Cardiac septum (tissue), 1 donor: ENCODE measurements around the gene KIN. TPM values are rescaled to one million over a fixed set of nuclear protein-coding genes. Genes with fewer than 3 reads are reported as not detected.
"Not testable (repeated sequence)": the region's sequence is repeated elsewhere in the genome, so short reads cannot be mapped to it uniquely, and the experiment has no call there.

Experiments used
- DNase-seq: peaks from one replicate; pipeline ENCODE4 v3.0.0-alpha.2; 2020; ENCODE audit warnings: low spot score
- intact Hi-C: fragments of 100-400 bp; cut with DNase I; formaldehyde crosslinking; loops from one replicate; pipeline ENCODE4 v1.14.0; 2022
- total RNA-seq: library from RNA; stranded (reverse); fragmentation: NEBNext Ultra II Directional; extraction: Animal tissue kit (Norgen Biotek cat#: 25700); gene quantifications from one replicate; pipeline ENCODE4 v1.2.1, GENCODE V29; 2021
- donor health status: DM: no; HTN: no; CAD: no.

Gene KIN
- total RNA-seq, 1 donor from 2014 or later, result 7.5 TPM

DNA sequence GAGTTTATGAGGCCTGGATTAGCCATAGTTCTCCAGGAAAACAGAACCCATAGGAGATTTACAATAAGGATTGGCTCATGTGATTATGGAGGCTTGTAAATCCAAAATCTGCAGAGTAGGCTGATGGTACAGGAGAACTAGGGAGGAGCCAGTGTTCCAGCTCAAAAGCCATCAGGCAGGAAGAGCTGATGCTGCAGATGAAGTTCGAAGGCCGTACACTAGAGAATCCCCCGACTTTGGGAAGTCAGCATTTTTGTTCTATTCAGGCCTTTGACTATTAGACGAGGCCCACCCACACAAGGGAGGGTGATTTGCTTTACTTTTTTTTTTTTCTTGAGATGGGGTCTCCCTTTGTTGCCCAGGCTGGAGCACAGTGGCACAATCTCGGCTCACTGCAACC lies 37.6 kb downstream of the KIN start:
- DNase-seq, result no peak
- intact Hi-C loops, result no loop called here

DNA sequence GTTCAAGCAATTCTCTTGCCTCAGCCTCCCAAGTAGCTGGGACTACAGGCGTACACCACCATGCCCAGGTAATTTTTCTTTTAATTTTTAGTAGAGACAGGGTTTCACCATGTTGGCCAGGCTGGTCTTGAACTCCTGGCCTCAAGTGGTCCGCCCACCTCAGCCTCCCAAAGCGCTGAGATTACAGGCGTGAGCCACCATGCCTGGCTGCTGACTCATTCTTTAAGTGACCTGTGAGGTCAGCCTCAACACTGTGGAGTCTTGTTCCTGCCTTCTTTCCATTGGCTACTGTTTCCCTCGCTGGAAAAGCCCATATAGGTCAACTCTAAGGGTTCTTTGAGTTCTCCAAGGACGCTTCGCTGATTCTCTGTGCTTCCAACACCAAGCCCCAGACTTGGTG lies 39.2 kb downstream of the KIN start:
- DNase-seq, intact Hi-C loops: not testable (repeated sequence)

DNA sequence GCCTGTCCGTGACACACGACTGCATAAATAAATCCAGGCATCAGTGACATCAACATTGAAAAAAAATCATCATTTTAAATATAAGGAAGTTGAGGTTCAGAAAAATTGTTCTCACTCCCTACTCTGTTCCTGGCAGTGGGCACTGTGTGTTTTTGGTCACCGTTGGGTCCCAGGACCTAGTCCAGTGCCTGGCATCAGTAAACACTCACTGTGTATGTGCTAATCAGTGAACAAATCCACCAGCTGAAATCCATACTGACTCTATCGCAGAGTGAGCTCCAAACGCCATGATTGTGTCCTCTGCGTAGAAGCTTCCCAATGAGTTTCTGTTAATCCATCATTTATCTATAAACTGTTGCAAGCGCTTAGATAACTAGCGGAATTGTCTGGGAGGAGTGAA lies 43.5 kb downstream of the KIN start:
- intact Hi-C loops, result no loop called here
- no peak for DNase-seq

- no peak for DNase-seq
- intact Hi-C loops, result no loop called here
These were observed 49.0 kb downstream of the KIN start for GRCh38 chr10:7738536-7739407.

DNA sequence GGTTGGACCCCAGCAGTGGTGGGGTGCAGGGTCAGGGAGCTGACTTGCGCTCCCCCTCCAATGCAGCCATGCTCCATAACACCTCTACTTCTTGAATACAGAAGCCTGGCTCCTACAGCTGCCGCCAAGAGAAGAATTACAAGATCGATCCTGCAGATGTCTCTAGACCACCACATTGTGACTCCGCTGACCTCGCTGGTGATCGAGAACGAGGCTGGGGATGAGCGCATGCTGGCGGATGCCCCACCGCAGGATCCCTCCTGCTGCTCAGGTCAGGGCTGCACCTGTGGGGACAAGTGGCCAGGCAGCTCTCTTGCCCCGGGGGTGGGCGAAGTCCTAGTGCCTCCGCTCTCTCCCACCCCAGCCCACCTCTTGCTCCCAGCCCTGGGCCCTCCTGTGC lies 53.0 kb downstream of the KIN start:
- intact Hi-C loops, result no loop called here
- DNase-seq, result no peak

- no peak for DNase-seq
- intact Hi-C loops, result no loop called here
These were observed 64.8 kb downstream of the KIN start for GRCh38 chr10:7722927-7723529.

DNA sequence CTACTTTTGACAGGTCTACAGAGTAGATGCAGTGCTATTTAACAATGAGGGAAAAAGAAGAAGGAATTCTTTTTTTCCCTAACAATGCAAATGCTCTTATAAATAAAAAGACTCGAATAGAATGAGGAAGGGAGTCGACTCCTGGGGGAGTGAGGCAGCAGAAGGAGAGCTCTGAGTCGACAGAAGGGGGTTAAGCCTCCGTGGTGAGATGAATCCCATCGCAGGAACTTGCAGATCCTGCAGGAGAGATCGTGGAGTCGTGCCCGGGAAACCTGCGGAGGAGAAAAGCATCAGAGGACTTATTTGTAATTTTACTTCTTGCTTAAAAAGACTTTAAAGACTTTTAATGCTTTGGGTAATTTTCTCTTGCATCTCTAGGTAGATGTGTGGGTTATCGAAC lies 67.3 kb downstream of the KIN start:
- no peak for DNase-seq
- intact Hi-C loops, result no loop called here

GRCh38 chr10:7718685-7719084 lies 69.1 kb downstream of the KIN start:
- no peak for DNase-seq
- intact Hi-C loops, result no loop called here

- DNase-seq, result no peak
- intact Hi-C loops, result no loop called here
These were observed 70.0 kb downstream of the KIN start for GRCh38 chr10:7717767-7718166.

DNA sequence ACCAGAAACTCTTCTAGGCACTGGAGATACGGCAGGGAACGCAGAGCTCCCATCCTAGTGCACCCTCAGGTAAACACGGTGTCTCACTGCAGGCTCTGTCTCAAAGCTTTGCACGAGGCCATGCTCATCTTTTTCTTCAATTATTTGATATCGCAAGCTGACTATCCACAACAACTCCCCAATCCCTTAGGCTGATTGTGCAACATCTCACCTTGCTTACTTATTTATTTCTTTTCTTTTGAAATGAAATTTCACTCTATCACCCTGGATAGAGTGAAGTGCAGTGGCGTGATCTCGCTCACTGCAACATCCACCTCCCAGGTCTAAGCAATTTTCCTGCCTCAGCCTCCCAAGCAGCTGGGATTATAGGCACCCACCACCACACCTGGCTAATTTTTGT lies 72.3 kb downstream of the KIN start:
- intact Hi-C loops, result no loop called here
- DNase-seq, result no peak

DNA sequence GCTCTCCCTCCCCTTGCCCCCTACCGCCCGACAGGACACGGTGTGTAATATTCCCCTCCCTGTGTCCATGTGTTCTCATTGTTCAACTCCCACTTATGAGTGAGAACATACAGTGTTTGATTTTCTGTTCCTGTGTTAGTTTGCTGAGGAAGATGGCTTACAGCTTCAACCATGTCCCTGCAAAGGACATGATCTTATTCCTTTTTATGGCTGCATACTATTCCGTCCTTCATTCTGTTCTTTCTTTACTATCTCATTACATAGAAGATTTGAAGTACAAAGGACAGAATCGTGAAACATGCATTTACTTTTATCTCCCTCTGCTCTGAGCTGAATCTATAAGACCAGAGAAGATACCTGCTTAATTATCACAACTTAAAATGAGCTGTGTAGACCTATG lies 76.7 kb downstream of the KIN start:
- intact Hi-C loops, DNase-seq: not testable (repeated sequence)

DNA sequence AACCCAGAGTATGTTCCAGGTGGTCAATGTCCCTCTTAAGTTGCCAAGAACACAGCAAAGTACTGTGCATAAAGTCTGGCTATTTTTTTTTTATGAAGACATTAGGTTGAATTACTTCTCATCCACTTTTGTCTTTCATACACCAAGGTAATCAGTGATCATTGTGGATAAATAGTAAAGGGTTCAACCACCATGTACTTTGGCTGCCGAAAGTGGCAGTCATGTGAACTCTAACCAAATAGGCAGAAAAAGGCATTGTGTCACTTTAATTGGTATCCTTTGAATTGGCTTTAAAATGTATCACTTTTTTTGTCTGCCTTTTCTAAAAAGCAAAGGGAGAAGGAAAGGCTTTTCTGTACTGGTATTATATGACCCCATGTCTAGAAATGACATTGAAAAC lies 77.3 kb downstream of the KIN start:
- intact Hi-C loops, result no loop called here
- DNase-seq, result no peak

DNA sequence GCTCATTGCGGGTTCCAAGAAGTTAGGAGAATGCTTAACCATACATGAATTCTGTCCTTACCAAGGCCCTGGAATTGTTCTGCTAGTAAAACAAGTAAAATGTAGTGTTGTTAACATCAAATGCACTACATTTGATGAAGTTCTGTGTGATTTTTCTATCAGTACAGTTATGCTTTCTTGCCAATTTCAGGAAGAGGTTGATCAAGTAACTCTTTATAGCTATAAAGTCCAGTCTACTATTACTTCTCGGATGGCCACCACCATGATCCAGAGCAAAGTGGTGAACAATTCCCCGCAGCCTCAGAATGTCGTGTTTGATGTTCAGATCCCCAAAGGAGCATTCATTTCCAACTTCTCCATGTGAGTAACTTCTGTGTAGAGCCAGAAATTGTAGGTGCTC lies 79.0 kb downstream of the KIN start:
- intact Hi-C loops, result no loop called here
- no peak for DNase-seq

DNA sequence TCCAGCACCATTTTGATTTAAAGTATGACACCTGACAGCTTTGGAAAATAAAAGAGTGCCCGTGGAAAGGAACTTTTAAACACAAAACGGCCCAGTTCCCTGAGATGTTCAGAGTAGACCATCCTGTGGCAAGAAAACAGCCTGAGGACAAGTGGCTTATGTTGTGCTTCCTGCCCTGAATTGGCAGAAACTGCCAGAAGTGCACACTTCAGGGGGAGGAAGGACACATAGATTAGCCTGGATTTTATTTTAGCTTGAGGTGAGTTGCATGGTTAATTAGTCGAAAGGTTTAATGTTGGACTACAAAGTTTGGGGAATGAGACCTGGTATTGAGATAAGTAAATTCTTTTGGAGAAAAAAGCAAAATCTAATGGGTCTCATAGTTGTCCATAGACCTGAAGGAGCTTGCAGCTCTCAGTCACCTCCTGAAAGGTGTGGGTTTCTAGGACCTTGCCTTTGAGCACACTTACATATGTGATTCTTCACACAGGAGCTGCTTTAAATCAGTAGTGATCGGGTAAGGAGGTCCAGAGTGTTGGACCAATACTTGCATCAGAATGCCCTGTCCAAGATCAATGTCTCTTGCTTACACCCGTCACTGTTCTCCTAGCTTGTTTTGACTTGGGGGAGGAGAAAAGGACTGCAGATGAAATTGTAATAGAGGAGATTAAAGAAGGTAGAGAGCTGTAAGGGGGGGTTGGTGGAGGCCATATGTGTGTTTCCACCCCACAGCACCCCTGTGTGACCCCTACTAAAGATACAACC lies 79.8 kb downstream of the KIN start:
- intact Hi-C loops, result no loop called here

GRCh38 chr10:7707102-7707501 lies 80.7 kb downstream of the KIN start:
- intact Hi-C loops, result no loop called here
- DNase-seq, result no peak

More for the DNA sequence above, 79.8 kb downstream of the KIN start:
- DNase-seq, result no peak

DNA sequence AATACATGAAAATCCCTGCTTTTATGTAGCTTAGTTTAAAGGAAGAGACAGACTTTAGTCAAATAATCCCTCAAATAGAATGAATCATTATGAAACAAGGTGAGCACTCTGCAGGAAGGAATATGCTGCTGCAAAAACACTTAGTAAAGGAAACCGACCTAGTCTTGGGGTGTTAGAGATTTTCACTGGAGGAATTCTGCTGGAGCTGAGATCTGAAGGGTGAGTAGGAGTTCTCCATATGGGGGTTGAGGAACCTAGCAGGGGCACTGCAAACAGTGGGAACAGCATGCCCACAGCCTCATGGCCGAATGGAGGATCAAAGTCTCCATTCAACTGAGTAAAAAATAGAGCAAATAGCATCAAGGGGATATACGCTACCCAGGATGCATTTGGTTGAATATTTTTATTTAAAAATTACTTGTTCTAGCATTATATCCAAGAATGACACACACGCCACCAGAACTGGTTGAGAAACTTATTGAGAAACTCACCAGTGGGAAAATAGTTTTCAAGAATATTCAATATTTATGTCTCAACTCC lies 81.2 kb downstream of the KIN start:
- no peak for DNase-seq
- intact Hi-C loops, result no loop called here

DNA sequence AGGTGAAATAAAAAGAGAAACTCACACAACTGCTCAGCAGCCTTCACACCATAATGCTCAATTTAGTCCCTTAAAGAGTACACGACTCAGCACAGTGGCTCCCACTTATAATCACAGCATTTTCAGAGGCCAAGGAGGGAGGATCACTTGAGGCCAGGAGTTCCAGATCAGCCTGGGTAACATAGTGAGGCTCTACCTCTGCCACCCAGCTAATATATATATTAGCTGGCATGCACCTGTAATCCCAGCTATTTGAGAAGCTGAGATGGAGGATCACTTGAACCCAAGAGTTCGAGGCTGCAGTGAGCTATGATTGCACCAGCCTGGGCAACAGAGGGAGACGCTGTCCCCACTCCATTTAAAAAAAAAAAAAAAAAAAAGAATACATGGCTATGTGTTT lies 82.5 kb downstream of the KIN start:
- no peak for DNase-seq
- intact Hi-C loops, result no loop called here

DNA sequence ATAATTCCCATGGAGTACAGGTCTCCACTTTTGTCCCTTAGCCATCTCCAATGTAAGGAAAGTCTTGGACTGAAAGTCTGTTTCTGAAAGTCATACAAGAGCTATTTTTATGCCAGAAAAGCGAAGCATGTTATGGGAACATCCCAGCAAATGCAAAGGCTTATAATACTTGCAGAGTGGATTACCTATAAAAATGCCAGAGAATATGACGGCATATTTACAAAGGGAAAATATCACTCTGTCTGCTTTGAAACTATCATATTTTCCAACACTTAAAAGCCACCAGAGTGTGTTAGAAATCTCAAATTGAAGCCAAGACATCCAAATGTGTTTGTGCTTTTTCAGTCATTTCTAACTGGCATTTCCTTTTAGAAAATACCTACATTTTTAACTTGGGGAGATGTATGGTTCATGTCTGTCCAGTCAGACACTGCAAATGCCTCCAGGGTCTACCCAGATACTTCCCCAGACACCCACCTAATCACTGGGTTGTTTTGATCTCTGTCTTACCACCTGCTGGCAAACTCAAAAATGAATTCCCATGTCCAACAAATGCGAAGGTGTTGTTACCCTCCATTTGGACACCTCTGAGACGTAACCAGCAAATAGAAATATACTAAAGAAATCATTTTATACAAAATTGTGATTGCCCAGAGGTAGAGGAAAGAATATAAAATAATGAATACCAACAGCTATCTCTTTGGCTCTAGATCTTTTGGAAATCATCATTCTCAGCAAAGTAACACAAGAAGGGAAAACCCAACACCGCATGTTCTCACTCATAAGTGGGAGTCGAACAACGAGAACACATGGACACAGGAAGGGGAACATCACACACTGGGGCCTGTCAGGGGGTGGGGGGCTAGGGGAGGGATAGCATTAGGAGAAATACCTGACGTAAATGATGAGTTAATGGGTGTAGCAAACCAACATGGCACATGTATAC lies 83.4 kb downstream of the KIN start:
- no peak for DNase-seq
- intact Hi-C loops, result no loop called here

DNA sequence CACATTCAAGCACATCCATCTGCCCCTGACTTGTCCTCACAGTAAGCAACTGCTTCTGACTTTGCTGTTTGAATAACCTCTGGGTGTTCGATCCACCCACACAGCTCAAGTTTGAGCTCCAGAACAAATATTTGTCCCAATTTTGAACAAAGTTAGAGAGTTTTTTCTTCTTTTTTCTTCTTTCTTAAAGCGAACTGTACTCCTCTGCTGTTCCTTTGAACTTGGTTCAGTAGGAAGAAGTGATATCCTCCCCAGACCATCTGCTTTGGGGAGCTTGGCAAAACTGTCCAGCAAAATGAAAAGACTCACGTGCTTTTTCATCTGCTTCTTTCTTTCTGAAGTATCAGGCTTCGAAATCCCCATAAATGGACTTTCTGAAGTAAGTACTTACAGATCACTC lies 84.7 kb downstream of the KIN start, which contains the start of gene ITIH2:
TSS of gene ITIH2 (plus strand) at position 177 of the 400 bp plus-strand sequence. CDS start at position 296, 119 bp downstream.
- intact Hi-C loops, result no loop called here
- DNase-seq, result no peak
